Activated naive CD8-positive, alpha-beta T cell treated with anti-CD3 and anti-CD28 coated beads, Interleukin-2, amount 10 ng/mL, durations not matched to agents 7 days and 5 days (primary cell): ENCODE data around the gene PRDM16. TPM values are rescaled to one million over a fixed set of nuclear protein-coding genes. Genes with fewer than 3 reads are reported as not detected.

Source experiments
- ATAC-seq: fragments of 150-1000 bp; cut with Tn5 transposase; one replicate; pipeline ENCODE4 v1.10.0; 2021; ENCODE audit warnings: low read depth, moderate library complexity
- POLR2A ChIA-PET: fragments of 350-600 bp; sonication (Branson Sonifier 250); formaldehyde crosslinking; loops from one replicate; lab custom pipeline; 2021; ENCODE audit warnings: antibody characterized with exemption; lab: Charles Lee
- DNase-seq: peaks from one replicate; pipeline ENCODE4 v3.0.0; 2021
- H3K27ac Mint-ChIP-seq: one replicate; pipeline ENCODE4 v1.8.0; 2022; ENCODE audit warnings: mild to moderate bottlenecking, mixed read lengths
- H3K27me3 Mint-ChIP-seq: one replicate; pipeline ENCODE4 v1.8.0; 2022; ENCODE audit warnings: mild to moderate bottlenecking, moderate library complexity, mixed read lengths
- H3K36me3 Mint-ChIP-seq: one replicate; pipeline ENCODE4 v1.8.0; 2021; ENCODE audit warnings: mild to moderate bottlenecking, mixed read lengths
- H3K4me1 Mint-ChIP-seq: one replicate; pipeline ENCODE4 v1.8.0; 2021; ENCODE audit warnings: mixed read lengths
- H3K4me3 Mint-ChIP-seq: one replicate; pipeline ENCODE4 v1.8.0; 2022; ENCODE audit warnings: mild to moderate bottlenecking, moderate library complexity, mixed read lengths
- H3K9me3 Mint-ChIP-seq: one replicate; pipeline ENCODE4 v1.8.0; 2021; ENCODE audit warnings: mixed read lengths
- total RNA-seq, 2 experiments: library from RNA; stranded (reverse); gene quantifications; one replicate each; pipeline ENCODE4 v1.2.3, GENCODE V29; 2021

Gene PRDM16
- total RNA-seq, 2 experiments from 2014 or later = not detected

GRCh38 chr1:3356827-3357460 is 287.9 kb downstream of the PRDM16 start:
- Mint-ChIP-seq H3K27me3 (no peaks in the 10 kb centered on the region), H3K36me3 (no peaks in the 10 kb centered on the region), H3K9me3 (no peaks in the 10 kb centered on the region), H3K27ac (no peak overlapping the region), H3K4me3 (no peak overlapping the region), H3K4me1 (no peaks in the 10 kb centered on the region)
- DNase-seq (no peak), ATAC-seq (no peak)
- POLR2A ChIA-PET = no interaction called here

GRCh38 chr1:3357526-3358297 is 288.7 kb downstream of the PRDM16 start:
- ATAC-seq (no peak), DNase-seq (no peak)
- Mint-ChIP-seq H3K4me3 (no peak overlapping the region), H3K27ac (no peak overlapping the region), H3K4me1 (no peaks in the 10 kb centered on the region), H3K27me3 (no peaks in the 10 kb centered on the region), H3K36me3 (no peaks in the 10 kb centered on the region), H3K9me3 (no peaks in the 10 kb centered on the region)
- POLR2A ChIA-PET = no interaction called here

- DNase-seq = no peak
- Mint-ChIP-seq H3K27me3 (no peaks in the 10 kb centered on the region), H3K36me3 (no peaks in the 10 kb centered on the region), H3K4me3 (no peak overlapping the region), H3K4me1 (no peaks in the 10 kb centered on the region), H3K27ac (no peak overlapping the region), H3K9me3 (no peaks in the 10 kb centered on the region)
- POLR2A ChIA-PET = no interaction called here
- ATAC-seq = no peak
These were observed 290.3 kb downstream of the PRDM16 start for GRCh38 chr1:3359351-3359750.

GRCh38 chr1:3359756-3360440 is 290.9 kb downstream of the PRDM16 start:
- H3K27me3 Mint-ChIP-seq = no peaks in the 10 kb centered on the region
- H3K36me3 Mint-ChIP-seq = no peaks in the 10 kb centered on the region
- H3K27ac Mint-ChIP-seq = no peak overlapping the region
- ATAC-seq (no peak), DNase-seq (no peak)
- H3K4me1 Mint-ChIP-seq = no peaks in the 10 kb centered on the region
- no peak overlapping the region for H3K4me3 Mint-ChIP-seq
- POLR2A ChIA-PET = no interaction called here
- no peaks in the 10 kb centered on the region for H3K9me3 Mint-ChIP-seq

GRCh38 chr1:3360646-3361257 is 291.7 kb downstream of the PRDM16 start:
- ATAC-seq (no peak), DNase-seq (no peak)
- Mint-ChIP-seq H3K27me3 (peaks cover 2% of the 10 kb centered on the region), H3K4me3 (no peak overlapping the region), H3K9me3 (no peaks in the 10 kb centered on the region), H3K4me1 (no peaks in the 10 kb centered on the region), H3K27ac (no peak overlapping the region), H3K36me3 (no peaks in the 10 kb centered on the region)
- POLR2A ChIA-PET = no interaction called here

- Mint-ChIP-seq H3K27ac (no peak overlapping the region), H3K36me3 (no peaks in the 10 kb centered on the region), H3K4me3 (no peak overlapping the region), H3K9me3 (no peaks in the 10 kb centered on the region), H3K27me3 (peaks cover 8% of the 10 kb centered on the region), H3K4me1 (no peaks in the 10 kb centered on the region)
- ATAC-seq (no peak), DNase-seq (no peak)
- POLR2A ChIA-PET = no interaction called here
These were observed 294.0 kb downstream of the PRDM16 start for GRCh38 chr1:3363023-3363422.

- no peaks in the 10 kb centered on the region for H3K4me1 Mint-ChIP-seq
- H3K27ac Mint-ChIP-seq = no peak overlapping the region
- no peaks in the 10 kb centered on the region for H3K36me3 Mint-ChIP-seq
- no peak overlapping the region for H3K4me3 Mint-ChIP-seq
- DNase-seq = no peak
- POLR2A ChIA-PET = no interaction called here
- peaks cover 14% of the 10 kb centered on the region for H3K27me3 Mint-ChIP-seq
- no peaks in the 10 kb centered on the region for H3K9me3 Mint-ChIP-seq
- ATAC-seq = no peak
These were observed 294.8 kb downstream of the PRDM16 start for GRCh38 chr1:3363756-3364155.

- Mint-ChIP-seq H3K4me1 (no peaks in the 10 kb centered on the region), H3K27ac (no peak overlapping the region), H3K36me3 (no peaks in the 10 kb centered on the region), H3K4me3 (no peak overlapping the region), H3K27me3 (peaks cover 18% of the 10 kb centered on the region), H3K9me3 (no peaks in the 10 kb centered on the region)
- POLR2A ChIA-PET = no interaction called here
- DNase-seq = no peak
- no peak for ATAC-seq
These were observed 295.5 kb downstream of the PRDM16 start for GRCh38 chr1:3364551-3364950.

- POLR2A ChIA-PET = no interaction called here
- no peak overlapping the region for H3K4me3 Mint-ChIP-seq
- no peak for DNase-seq
- no peaks in the 10 kb centered on the region for H3K4me1 Mint-ChIP-seq
- no peaks in the 10 kb centered on the region for H3K9me3 Mint-ChIP-seq
- no peaks in the 10 kb centered on the region for H3K36me3 Mint-ChIP-seq
- H3K27me3 Mint-ChIP-seq = peaks cover 18% of the 10 kb centered on the region
- ATAC-seq = no peak
- H3K27ac Mint-ChIP-seq = no peak overlapping the region
These were observed 296.0 kb downstream of the PRDM16 start for GRCh38 chr1:3364983-3365382.

- H3K36me3 Mint-ChIP-seq = no peaks in the 10 kb centered on the region
- H3K4me1 Mint-ChIP-seq = no peaks in the 10 kb centered on the region
- peaks cover 18% of the 10 kb centered on the region for H3K27me3 Mint-ChIP-seq
- no peak overlapping the region for H3K27ac Mint-ChIP-seq
- DNase-seq (no peak), ATAC-seq (no peak)
- H3K9me3 Mint-ChIP-seq = no peaks in the 10 kb centered on the region
- no peak overlapping the region for H3K4me3 Mint-ChIP-seq
- POLR2A ChIA-PET = no interaction called here
These were observed 296.6 kb downstream of the PRDM16 start for GRCh38 chr1:3365523-3366125.

- ATAC-seq = no peak
- Mint-ChIP-seq H3K4me3 (no peak overlapping the region), H3K27me3 (peaks cover 18% of the 10 kb centered on the region), H3K9me3 (peaks cover 2% of the 10 kb centered on the region), H3K27ac (no peak overlapping the region), H3K4me1 (no peaks in the 10 kb centered on the region), H3K36me3 (no peaks in the 10 kb centered on the region)
- POLR2A ChIA-PET = no interaction called here
- DNase-seq = no peak
These were observed 297.4 kb downstream of the PRDM16 start for GRCh38 chr1:3366126-3367051.

GRCh38 chr1:3367376-3367775 is 298.4 kb downstream of the PRDM16 start:
- DNase-seq = no peak
- H3K4me3 Mint-ChIP-seq = no peak overlapping the region
- no peak overlapping the region for H3K27ac Mint-ChIP-seq
- H3K36me3 Mint-ChIP-seq = no peaks in the 10 kb centered on the region
- peaks cover 2% of the 10 kb centered on the region for H3K9me3 Mint-ChIP-seq
- peaks cover 18% of the 10 kb centered on the region for H3K27me3 Mint-ChIP-seq
- peaks cover 2% of the 10 kb centered on the region for H3K4me1 Mint-ChIP-seq
- no peak for ATAC-seq
- POLR2A ChIA-PET = no interaction called here
